Osteoblast (primary cell): ENCODE results near the gene AP1G2. TPM values are rescaled to one million over a fixed set of nuclear protein-coding genes. Genes with fewer than 3 reads are reported as not detected.

Experiments
- DNase-seq: peaks from one replicate; pipeline ENCODE4 v3.0.0; 2011; ENCODE audit warnings: low spot score, mixed read lengths; ENCODE audit not compliant: insufficient read length; ENCODE audit errors: missing footprints
- H2AFZ ChIP-seq: 2 replicates; pipeline ENCODE4 v1.6.0; 2011; ENCODE audit warnings: mild to moderate bottlenecking, low read length
- H3K27ac ChIP-seq: 2 replicates; pipeline ENCODE4 v1.5.1; 2011; ENCODE audit warnings: mild to moderate bottlenecking, low read depth, low read length, moderate library complexity
- H3K27me3 ChIP-seq: 2 replicates; pipeline ENCODE4 v1.6.0; 2012; ENCODE audit warnings: mild to moderate bottlenecking, control low read depth, inconsistent platforms, low read length, moderate library complexity; ENCODE audit not compliant: insufficient read depth
- H3K36me3 ChIP-seq: 2 replicates; pipeline ENCODE4 v1.5.1; 2011; ENCODE audit warnings: mild to moderate bottlenecking, low read length, control low read depth, moderate library complexity; ENCODE audit not compliant: insufficient read depth
- H3K4me1 ChIP-seq: 2 replicates; pipeline ENCODE4 v1.5.1; 2011; ENCODE audit warnings: mild to moderate bottlenecking, low read length, control low read depth, moderate library complexity; ENCODE audit not compliant: insufficient read depth
- H3K4me2 ChIP-seq: 2 replicates; pipeline ENCODE4 v1.6.0; 2011; ENCODE audit warnings: mild to moderate bottlenecking, low read length; ENCODE audit not compliant: insufficient read depth
- H3K4me3 ChIP-seq: fragments of 200-600 bp; sonication (generic); 3 replicates; pipeline ENCODE4 v1.5.1; 2012; ENCODE audit warnings: mild to moderate bottlenecking, low read length, inconsistent platforms; ENCODE audit not compliant: insufficient read depth
- H3K79me2 ChIP-seq: 2 replicates; pipeline ENCODE4 v1.6.0; 2012; ENCODE audit warnings: mild to moderate bottlenecking, low read length, control low read depth, inconsistent platforms; ENCODE audit not compliant: insufficient read depth
- H3K9me3 ChIP-seq: 2 replicates; pipeline ENCODE4 v1.5.1; 2011; ENCODE audit warnings: low read depth, low read length, control low read depth
- H4K20me1 ChIP-seq: 2 replicates; pipeline ENCODE4 v1.6.0; 2012; ENCODE audit warnings: mild to moderate bottlenecking, low read length, control low read depth; ENCODE audit not compliant: insufficient read depth
- total RNA-seq: library from RNA; depleted of rRNA; stranded (reverse); fragments of >200 nt; gene quantifications from 2 replicates; pipeline ENCODE4 v1.2.3, GENCODE V29; 2012
- TF ChIP-seq, protein P1 (sequence below): IDR thresholded peaks from 2 replicates; pipeline ENCODE4 v1.5.1; 2011; ENCODE audit warnings: mild to moderate bottlenecking, low read depth, low read length, moderate library complexity; ENCODE audit errors: extremely low read depth

Gene AP1G2
- total RNA-seq, 1 donor: 10.9 TPM

DNA sequence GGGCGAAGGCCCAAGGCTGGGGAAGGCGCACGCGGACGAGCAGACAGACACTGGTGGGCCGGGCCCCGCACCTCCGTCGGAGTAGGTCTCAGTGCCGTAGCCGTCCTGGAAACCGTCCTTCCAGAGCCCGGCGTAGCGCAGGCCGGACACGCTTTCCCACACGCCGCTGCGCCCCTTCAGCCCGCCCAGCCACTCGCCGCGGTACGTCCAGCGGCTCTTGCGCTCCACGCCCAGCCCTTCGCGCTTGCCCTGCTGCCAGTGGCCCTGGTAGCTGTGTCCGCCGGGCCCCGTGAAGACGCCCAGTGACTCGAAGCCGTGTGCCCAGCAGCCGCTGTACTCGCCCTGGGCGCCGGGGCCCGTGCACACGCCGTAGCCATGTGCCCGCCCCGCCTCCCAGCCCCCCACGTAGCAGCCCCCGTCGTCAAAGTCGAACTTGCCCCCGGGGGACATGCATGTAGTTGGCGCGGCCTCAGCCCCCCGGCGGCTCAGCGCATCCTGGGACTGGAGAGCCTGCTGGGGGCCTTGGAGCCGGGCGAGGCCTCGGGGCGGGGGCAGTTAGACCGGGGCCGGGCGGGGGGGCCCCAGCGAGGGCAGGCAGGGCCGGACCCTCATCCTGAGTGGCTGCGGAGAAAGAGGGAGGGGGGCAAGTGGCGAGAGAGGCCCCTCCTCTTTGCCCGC lies 9.6 kb upstream of the AP1G2 start:
- no peak overlapping the region for H3K4me3 ChIP-seq
- H3K4me2 ChIP-seq: no peak overlapping the region
- TF ChIP-seq, protein P1, sequence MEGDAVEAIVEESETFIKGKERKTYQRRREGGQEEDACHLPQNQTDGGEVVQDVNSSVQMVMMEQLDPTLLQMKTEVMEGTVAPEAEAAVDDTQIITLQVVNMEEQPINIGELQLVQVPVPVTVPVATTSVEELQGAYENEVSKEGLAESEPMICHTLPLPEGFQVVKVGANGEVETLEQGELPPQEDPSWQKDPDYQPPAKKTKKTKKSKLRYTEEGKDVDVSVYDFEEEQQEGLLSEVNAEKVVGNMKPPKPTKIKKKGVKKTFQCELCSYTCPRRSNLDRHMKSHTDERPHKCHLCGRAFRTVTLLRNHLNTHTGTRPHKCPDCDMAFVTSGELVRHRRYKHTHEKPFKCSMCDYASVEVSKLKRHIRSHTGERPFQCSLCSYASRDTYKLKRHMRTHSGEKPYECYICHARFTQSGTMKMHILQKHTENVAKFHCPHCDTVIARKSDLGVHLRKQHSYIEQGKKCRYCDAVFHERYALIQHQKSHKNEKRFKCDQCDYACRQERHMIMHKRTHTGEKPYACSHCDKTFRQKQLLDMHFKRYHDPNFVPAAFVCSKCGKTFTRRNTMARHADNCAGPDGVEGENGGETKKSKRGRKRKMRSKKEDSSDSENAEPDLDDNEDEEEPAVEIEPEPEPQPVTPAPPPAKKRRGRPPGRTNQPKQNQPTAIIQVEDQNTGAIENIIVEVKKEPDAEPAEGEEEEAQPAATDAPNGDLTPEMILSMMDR: no peak
- H2AFZ ChIP-seq: no peak overlapping the region
- peak; percentile 93 for DNase-seq
- no peaks in the 10 kb centered on the region for H3K36me3 ChIP-seq
- no peaks in the 10 kb centered on the region for H4K20me1 ChIP-seq
- no peak overlapping the region for H3K27ac ChIP-seq
- no peaks in the 10 kb centered on the region for H3K9me3 ChIP-seq
- H3K27me3 ChIP-seq: peaks cover 55% of the 10 kb centered on the region
- H3K4me1 ChIP-seq: no peaks in the 10 kb centered on the region
- no peaks in the 10 kb centered on the region for H3K79me2 ChIP-seq

DNA sequence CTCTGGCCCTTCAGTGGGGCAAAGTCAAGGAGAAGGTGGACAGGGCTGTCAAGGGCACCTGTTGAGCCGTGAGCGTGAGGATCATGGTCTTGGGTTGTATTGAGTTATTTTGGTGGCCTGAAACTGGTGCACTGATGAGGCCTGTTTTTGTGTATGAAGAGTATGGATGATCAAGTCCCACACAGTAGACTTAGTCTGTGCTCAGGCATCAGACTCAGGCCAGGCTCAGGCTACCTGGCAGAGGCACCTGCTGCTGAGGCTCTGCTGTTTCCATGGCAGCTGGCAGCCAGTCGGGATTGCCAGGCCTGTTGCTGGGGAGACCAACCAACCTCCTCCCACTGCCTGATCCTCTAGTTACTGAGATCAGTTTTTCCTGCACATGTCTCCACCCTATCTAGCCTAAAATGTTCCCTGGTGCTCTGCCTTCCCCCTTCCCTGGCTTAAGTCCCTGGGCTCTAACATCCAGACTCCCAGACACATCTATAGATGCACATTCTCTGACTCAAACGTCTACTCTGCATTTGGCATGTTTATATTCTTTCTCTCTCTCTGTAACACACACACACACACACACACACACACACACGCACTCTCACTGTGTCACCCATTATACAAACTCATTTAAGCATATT lies 5.9 kb upstream of the AP1G2 start:
- Histone ChIP-seq H3K36me3 (no peaks in the 10 kb centered on the region), H3K4me1 (no peaks in the 10 kb centered on the region), H3K27me3 (peaks cover 57% of the 10 kb centered on the region), H3K4me2 (no peak overlapping the region), H3K27ac (no peak overlapping the region), H3K4me3 (no peak overlapping the region), H4K20me1 (no peaks in the 10 kb centered on the region), H3K9me3 (no peaks in the 10 kb centered on the region), H2AFZ (no peak overlapping the region), H3K79me2 (no peaks in the 10 kb centered on the region)
- TF ChIP-seq, protein P1: no peak
- DNase-seq: peak; percentile 48

DNA sequence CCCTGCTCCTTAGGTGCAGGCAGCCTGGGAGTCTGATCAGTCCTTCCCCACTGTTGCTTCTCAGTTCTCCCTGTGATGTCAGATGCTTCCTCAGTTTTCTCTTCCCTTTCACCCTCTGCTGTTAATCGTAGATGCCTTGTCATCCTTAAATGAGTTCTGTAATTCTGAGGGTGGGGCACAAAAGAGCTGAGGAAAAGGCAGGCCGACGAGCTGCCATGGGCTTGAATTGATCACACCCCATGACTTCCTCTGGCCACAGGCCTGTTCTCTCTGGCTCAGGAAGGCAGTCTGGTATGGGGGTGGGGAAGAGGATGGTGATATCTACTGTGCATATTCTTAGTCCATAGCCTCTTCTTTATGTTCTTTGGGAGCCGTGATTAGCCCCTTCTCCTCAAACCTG lies 5.2 kb upstream of the AP1G2 start:
- H2AFZ ChIP-seq: no peak overlapping the region
- no peak overlapping the region for H3K4me2 ChIP-seq
- H3K4me1 ChIP-seq: no peaks in the 10 kb centered on the region
- no peak overlapping the region for H3K4me3 ChIP-seq
- H4K20me1 ChIP-seq: no peaks in the 10 kb centered on the region
- no peaks in the 10 kb centered on the region for H3K79me2 ChIP-seq
- no peak for DNase-seq
- TF ChIP-seq, protein P1: no peak
- H3K27me3 ChIP-seq: peaks cover 56% of the 10 kb centered on the region
- no peaks in the 10 kb centered on the region for H3K36me3 ChIP-seq
- no peaks in the 10 kb centered on the region for H3K9me3 ChIP-seq
- no peak overlapping the region for H3K27ac ChIP-seq

DNA sequence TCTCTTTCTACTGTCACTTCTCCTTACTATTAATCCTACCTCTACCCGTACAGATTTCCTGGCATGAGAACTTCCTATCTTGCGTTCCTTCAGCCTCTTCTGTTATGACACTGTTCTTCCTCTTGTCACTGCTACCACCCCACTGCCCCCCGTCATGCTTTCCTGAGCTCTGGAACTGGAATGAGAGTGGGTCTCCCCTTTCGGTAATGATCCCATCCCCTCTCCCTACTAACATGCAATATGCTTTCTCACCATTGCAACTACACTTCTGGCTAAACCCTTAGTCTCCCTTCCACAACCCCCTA lies 4.9 kb upstream of the AP1G2 start:
- peak; percentile 72 for DNase-seq
- H3K4me3 ChIP-seq: no peak overlapping the region

More for the DNA sequence above, 4.9 kb upstream of the AP1G2 start:
- Histone ChIP-seq H3K9me3 (no peaks in the 10 kb centered on the region), H3K4me2 (no peak overlapping the region), H2AFZ (no peak overlapping the region), H3K27me3 (peaks cover 53% of the 10 kb centered on the region), H3K27ac (no peak overlapping the region), H3K4me1 (peaks cover 4% of the 10 kb centered on the region), H4K20me1 (no peaks in the 10 kb centered on the region), H3K79me2 (no peaks in the 10 kb centered on the region), H3K36me3 (no peaks in the 10 kb centered on the region)
- TF ChIP-seq, protein P1: no peak
